H1 (cell line): ENCODE measurements around the gene GPR162. TPM values are rescaled to one million over a fixed set of nuclear protein-coding genes. Genes with fewer than 3 reads are reported as not detected.

Experiments
- CTCF ChIA-PET: fragments of 300-600 bp; sonication (Branson Sonifier 250); formaldehyde crosslinking; loops from one replicate; lab custom pipeline; 2021; ENCODE audit not compliant: partially characterized antibody; lab: Charles Lee
- POLR2A ChIA-PET: fragments of 300-600 bp; sonication (Branson Sonifier 250); formaldehyde crosslinking; loops from one replicate; lab custom pipeline; 2021; ENCODE audit warnings: inconsistent platforms; ENCODE audit not compliant: partially characterized antibody; lab: Charles Lee
- DNase-seq, 2 experiments: peaks; one replicate each; pipeline versions ENCODE4 v3.0.0 to v3.0.0-alpha.2; 2010 to 2022; ENCODE audit warnings: low spot score in 2 of 2, low read depth in 1 of 2, mixed read lengths in 1 of 2
- FAIRE-seq: peaks from 2 replicates; lab custom pipeline; 2011; peaks lifted over from hg19 to GRCh38; lab: Jason Lieb, UNC
- H2AFZ ChIP-seq: 2 replicates; pipeline ENCODE4 v1.8.1; 2012; ENCODE audit warnings: low read length, inconsistent platforms
- H2AK5ac ChIP-seq: 2 replicates; pipeline ENCODE4 v1.6.1; 2013; ENCODE audit warnings: low read depth, low read length
- H2BK120ac ChIP-seq: replicated peaks from 2 replicates; pipeline ENCODE3; 2013; ENCODE audit warnings: low read depth, low read length, inconsistent platforms
- H2BK12ac ChIP-seq: 2 replicates; pipeline ENCODE4 v1.6.1; 2013; ENCODE audit warnings: low read depth, low read length
- H2BK15ac ChIP-seq: 2 replicates; pipeline ENCODE4 v1.6.1; 2013; ENCODE audit warnings: low read length
- H2BK20ac ChIP-seq: 2 replicates; pipeline ENCODE4 v1.6.1; 2013; ENCODE audit warnings: low read length
- H2BK5ac ChIP-seq: 2 replicates; pipeline ENCODE4 v1.6.1; 2013; ENCODE audit warnings: low read depth, low read length
- H3K14ac ChIP-seq: 2 replicates; pipeline ENCODE4 v1.6.1; 2013; ENCODE audit warnings: inconsistent platforms; ENCODE audit not compliant: insufficient read length
- H3K18ac ChIP-seq: 2 replicates; pipeline ENCODE4 v1.6.1; 2013; ENCODE audit warnings: low read length; ENCODE audit errors: extremely low read depth
- H3K23ac ChIP-seq: 2 replicates; pipeline ENCODE4 v1.6.1; 2013; ENCODE audit warnings: inconsistent platforms; ENCODE audit not compliant: insufficient read length
- H3K23me2 ChIP-seq: 2 replicates; pipeline ENCODE4 v1.6.1; 2013; ENCODE audit warnings: low read depth, low read length
- H3K27ac ChIP-seq: 2 replicates; pipeline ENCODE4 v1.6.1; 2011; ENCODE audit warnings: low read depth, low read length, inconsistent platforms
- H3K27me3 ChIP-seq, 4 experiments: replicated peaks in 1 of 4; 1 replicate in 1 of 4; 2 replicates in 3 of 4; pipeline versions ENCODE4 v1.6.1 to v1.8.1; 2011 to 2013; ENCODE audit warnings: low read length in 3 of 4, mild to moderate bottlenecking in 3 of 4, inconsistent platforms in 2 of 4, mixed read lengths in 2 of 4, moderate library complexity in 1 of 4; ENCODE audit not compliant: control insufficient read depth in 3 of 4, insufficient read depth in 3 of 4; ENCODE audit errors: extremely low read depth in 1 of 4
- H3K36me3 ChIP-seq, 4 experiments: 2 replicates each; pipeline versions ENCODE4 v1.6.1 to v1.8.1; 2011 to 2013; ENCODE audit warnings: mild to moderate bottlenecking in 4 of 4, low read length in 3 of 4, moderate library complexity in 2 of 4, control low read depth in 1 of 4, inconsistent platforms in 1 of 4; ENCODE audit not compliant: insufficient read depth in 4 of 4, control insufficient read depth in 2 of 4
- H3K4ac ChIP-seq: replicated peaks from 2 replicates; pipeline ENCODE3; 2013; ENCODE audit warnings: low read length, low read depth, mixed read lengths, inconsistent platforms; ENCODE audit not compliant: insufficient read length
- H3K4me1 ChIP-seq, 4 experiments: replicated peaks in 1 of 4; 1 replicate in 1 of 4; 2 replicates in 3 of 4; pipeline versions ENCODE4 v1.6.1 to v1.8.1; 2011 to 2013; ENCODE audit warnings: low read length in 3 of 4, inconsistent platforms in 2 of 4, mixed read lengths in 1 of 4; ENCODE audit not compliant: insufficient read depth in 4 of 4, control insufficient read depth in 3 of 4
- H3K4me2 ChIP-seq, 2 experiments: 2 replicates each; pipeline versions ENCODE4 v1.6.1 to v1.8.1; 2011 to 2013; ENCODE audit warnings: low read depth in 2 of 2, low read length in 2 of 2, control low read depth in 1 of 2, inconsistent platforms in 1 of 2, mild to moderate bottlenecking in 1 of 2; ENCODE audit not compliant: insufficient read depth in 1 of 2
- H3K4me3 ChIP-seq, 4 experiments: fragments of 200-600, 300-600 bp in 1 of 4; sonication (generic), shearing (Covaris generic), sonication (Bioruptor Twin) in 1 of 4; 2 replicates each; pipeline versions ENCODE4 v1.5.1 to v1.8.1; 2011 to 2016; ENCODE audit warnings: low read length in 4 of 4, low read depth in 3 of 4, control low read depth in 2 of 4, inconsistent platforms in 2 of 4, mild to moderate bottlenecking in 2 of 4, mixed read lengths in 1 of 4, moderate library complexity in 1 of 4; ENCODE audit not compliant: insufficient read depth in 2 of 4; ENCODE audit errors: extremely low read depth in 1 of 4
- H3K56ac ChIP-seq: replicated peaks from 2 replicates; pipeline ENCODE3; 2013; ENCODE audit warnings: low read depth, mild to moderate bottlenecking, mixed read lengths, low read length, inconsistent platforms; ENCODE audit not compliant: insufficient read length
- H3K79me1 ChIP-seq: 2 replicates; pipeline ENCODE4 v1.6.1; 2013; ENCODE audit warnings: low read depth, low read length, control low read depth
- H3K79me2 ChIP-seq, 2 experiments: 2 replicates each; pipeline versions ENCODE4 v1.6.1 to v1.8.1; 2012 to 2013; ENCODE audit warnings: low read length in 2 of 2, mild to moderate bottlenecking in 2 of 2, inconsistent platforms in 1 of 2; ENCODE audit not compliant: insufficient read depth in 2 of 2, control insufficient read depth in 1 of 2
- H3K9ac ChIP-seq, 4 experiments: replicated peaks in 1 of 4; 1 replicate in 1 of 4; 2 replicates in 3 of 4; pipeline versions ENCODE4 v1.6.1 to v1.8.1; 2011 to 2013; ENCODE audit warnings: low read depth in 3 of 4, low read length in 3 of 4, control low read depth in 2 of 4, mild to moderate bottlenecking in 2 of 4, moderate library complexity in 2 of 4, inconsistent platforms in 1 of 4; ENCODE audit errors: extremely low read depth in 1 of 4
- H3K9me3 ChIP-seq, 2 experiments: 2 replicates each; pipeline versions ENCODE4 v1.6.1 to v1.8.1; 2012 to 2013; ENCODE audit warnings: mild to moderate bottlenecking in 2 of 2, moderate library complexity in 2 of 2, control low read depth in 1 of 2, inconsistent platforms in 1 of 2, low read depth in 1 of 2, low read length in 1 of 2, mixed read lengths in 1 of 2; ENCODE audit not compliant: insufficient read depth in 2 of 2
- H4K20me1 ChIP-seq, 2 experiments: replicated peaks in 1 of 2; 2 replicates each; pipeline versions ENCODE3 to v1.8.1; 2011 to 2013; ENCODE audit warnings: inconsistent platforms in 2 of 2, low read length in 2 of 2, mild to moderate bottlenecking in 1 of 2; ENCODE audit not compliant: insufficient read depth in 2 of 2, control insufficient read depth in 1 of 2
- H4K5ac ChIP-seq: 2 replicates; pipeline ENCODE4 v1.6.1; 2013; ENCODE audit warnings: low read length, low read depth, mixed read lengths, inconsistent platforms; ENCODE audit not compliant: insufficient read length
- H4K8ac ChIP-seq: 2 replicates; pipeline ENCODE4 v1.8.0; 2013; ENCODE audit warnings: mild to moderate bottlenecking, moderate library complexity, low read length, inconsistent platforms; ENCODE audit not compliant: insufficient read depth; ENCODE audit errors: extremely low read depth
- H4K91ac ChIP-seq: replicated peaks from 2 replicates; pipeline ENCODE3; 2013; ENCODE audit warnings: low read length, mixed read lengths, inconsistent platforms; ENCODE audit not compliant: insufficient read length
- ATF3 ChIP-seq: IDR thresholded peaks from 2 replicates; pipeline ENCODE4 v1.6.1; 2011; ENCODE audit warnings: low read depth, mild to moderate bottlenecking, low read length; ENCODE audit not compliant: insufficient read depth
- FOSL1 ChIP-seq: IDR thresholded peaks from 2 replicates; pipeline ENCODE4 v1.6.1; 2011; ENCODE audit warnings: mild to moderate bottlenecking, low read depth, low read length, moderate library complexity; ENCODE audit not compliant: insufficient read depth
- HDAC6 ChIP-seq: IDR thresholded peaks from one replicate; pipeline ENCODE4 v1.7.1; 2012; ENCODE audit warnings: low read depth, mild to moderate bottlenecking, inconsistent platforms, low read length, moderate library complexity
- JUN ChIP-seq: IDR thresholded peaks from 2 replicates; pipeline ENCODE4 v1.6.1; 2011; ENCODE audit warnings: low read depth, mild to moderate bottlenecking, improper control_type of control experiment, low read length
- POU5F1 ChIP-seq: IDR thresholded peaks from 2 replicates; pipeline ENCODE4 v1.6.1; 2011; ENCODE audit warnings: low read depth, mild to moderate bottlenecking, low read length, moderate library complexity
- RAD21 ChIP-seq, 2 experiments: IDR thresholded peaks in 1 of 2; conservative IDR thresholded peaks in 1 of 2; 2 replicates each; pipeline ENCODE4 v1.6.1; 2011; ENCODE audit warnings: low read depth in 2 of 2, low read length in 2 of 2, improper control_type of control experiment in 1 of 2, inconsistent platforms in 1 of 2, mild to moderate bottlenecking in 1 of 2, moderate library complexity in 1 of 2
- SAP30 ChIP-seq: fragments of 300-600 bp; sonication (generic); IDR thresholded peaks from 2 replicates; pipeline ENCODE4 v1.7.1; 2012; ENCODE audit warnings: low read length, moderate library complexity, mild to moderate bottlenecking, inconsistent platforms; ENCODE audit not compliant: insufficient read depth, insufficient replicate concordance
- SIRT6 ChIP-seq: IDR thresholded peaks from one replicate; pipeline ENCODE4 v1.7.1; 2012; ENCODE audit warnings: low read length, inconsistent platforms
- SIX5 ChIP-seq: IDR thresholded peaks from 2 replicates; pipeline ENCODE4 v1.6.1; 2011; ENCODE audit warnings: mild to moderate bottlenecking, low read depth, low read length
- SRF ChIP-seq: IDR thresholded peaks from 2 replicates; pipeline ENCODE4 v1.6.1; 2011; ENCODE audit warnings: mild to moderate bottlenecking, low read depth, low read length, moderate library complexity
- TBP ChIP-seq: IDR thresholded peaks from 2 replicates; pipeline ENCODE4 v1.6.1; 2011; ENCODE audit warnings: low read depth, low read length, improper control_type of control experiment
- YY1 ChIP-seq: IDR thresholded peaks from 2 replicates; pipeline ENCODE4 v1.6.1; 2011; ENCODE audit warnings: low read depth, mild to moderate bottlenecking, low read length
- WGBS, 2 experiments: shearing (Covaris generic) in 1 of 2; methylation state at CpG; one replicate each; pipeline versions ENCODE4 v1.1.6 to v1.1.7; 2013 to 2015; ENCODE audit warnings: low lambda C conversion rate in 2 of 2, mixed read lengths in 2 of 2, inconsistent platforms in 1 of 2, low coverage in 1 of 2, missing lambda C conversion rate in 1 of 2; ENCODE audit not compliant: insufficient replicate concordance in 2 of 2, insufficient coverage in 1 of 2, insufficient read length in 1 of 2; ENCODE audit errors: extremely low coverage in 1 of 2, missing lambda C conversion rate in 1 of 2; 5-methylcytosine and 5-hydroxymethylcytosine counted together
- polyA plus RNA-seq, 7 experiments: library from polyadenylated mRNA; depleted of rRNA in 3 of 7; stranded (reverse) in 5 of 7; unstranded in 2 of 7; fragments of >200 nt in 5 of 7; fragments of 200-250 nt in 2 of 7; gene quantifications; 1 replicate in 5 of 7; 2 replicates in 1 of 7; 4 replicates in 1 of 7; pipeline versions ENCODE4 v1.2.1 to v1.2.3, GENCODE V29; 2011 to 2013; ENCODE audit warnings: missing spikeins in 2 of 7, mixed read lengths in 2 of 7
- total RNA-seq: library from RNA; stranded (reverse); fragmentation: NEBNext Ultra II Directional; extraction: Animal tissue kit (Norgen Biotek cat#: 25700); gene quantifications from 2 replicates; pipeline ENCODE4 v1.2.1, GENCODE V29; 2021

Gene GPR162
- total and polyA plus RNA-seq, 2 of the 8 experiments (the other 6 are each of a cell fraction or from before 2014, with no cell fraction given), result 7.3 to 8.8 TPM

- no peak overlapping the region for H2BK120ac ChIP-seq
- H4K20me1 ChIP-seq, result peaks cover 0 to 4% of the 10 kb centered on the region in 2 experiments
- no peak overlapping the region for H2BK20ac ChIP-seq
- no peaks in the 10 kb centered on the region for H3K9me3 ChIP-seq
- peaks cover 4 to 19% (median 14%) of the 10 kb centered on the region in 4 experiments for H3K4me1 ChIP-seq
- no peak overlapping the region for H2AK5ac ChIP-seq
- peaks cover 16 to 33% (median 30%) of the 10 kb centered on the region in 4 experiments for H3K36me3 ChIP-seq
- no peak overlapping the region for H3K56ac ChIP-seq
- no peak overlapping the region for H3K23ac ChIP-seq
- no peak overlapping the region for H3K4ac ChIP-seq
- no peak overlapping the region for H3K14ac ChIP-seq
- no peak overlapping the region for H4K5ac ChIP-seq
- H2BK12ac ChIP-seq, result no peak overlapping the region
- H3K4me2 ChIP-seq, result peak overlapping the region; percentile 77 to 99; a peak in 3 of 4 replicates
- POLR2A ChIA-PET, result interaction anchor here (1.1 to 27.1 kb wide), 12 partner anchors 9 to 228 kb away, joined by 3 to 388 read pairs (median 8); partner anchors contain the start of genes CDCA3, GNB3, GPR162 and LAG3
- H2BK15ac ChIP-seq, result no peak overlapping the region
- DNase-seq, result no peak
- FAIRE-seq, result no peak
- H2BK5ac ChIP-seq, result peak overlapping the region; percentile 69; the same call in 1 of the 2 replicates
- H3K23me2 ChIP-seq, result peaks cover 10% of the 10 kb centered on the region
- no peak overlapping the region for H3K27ac ChIP-seq
- no peak overlapping the region; a peak in 1 of 7 replicates for H3K9ac ChIP-seq
- H4K91ac ChIP-seq, result no peak overlapping the region
- no peak overlapping the region for H3K18ac ChIP-seq
- CTCF ChIA-PET, result interaction anchor here (1.2 to 23.7 kb wide), 5 partner anchors 11 to 222 kb away, joined by 3 to 532 read pairs (median 292); partner anchors contain the start of genes CD4, CDCA3, GNB3 and LAG3
- H3K79me2 ChIP-seq, result peaks cover 0 to 9% of the 10 kb centered on the region in 2 experiments; a peak in 1 of 4 replicates
- peak overlapping the region in 1 of 4 experiments; percentile 89; a peak in 1 of 8 replicates for H3K4me3 ChIP-seq
- 88% methylated on average over 9 of the region's 11 CpGs; no CpG with 5 or more reads in 1 of the 2 experiments for WGBS, 2 experiments
- peaks cover 4% of the 10 kb centered on the region for H3K79me1 ChIP-seq
- H4K8ac ChIP-seq, result 0 out of 2 replicates have a peak overlapping the region, but pooled peaks have one; percentile 32
- H2AFZ ChIP-seq, result no peak overlapping the region
- H3K27me3 ChIP-seq, result no peaks in the 10 kb centered on the region; a peak in 2 of 7 replicates
- TF ChIP-seq RAD21 (IDR thresholded peaks at IDR 0.05 in 1 of 2, conservative IDR thresholded peaks at IDR 0.05 in 1 of 2; ENCODE audit: low read depth in 2 of 2, low read length in 2 of 2) (no peak), YY1 (no peak), SIRT6 (no peak), SIX5 (no peak), ATF3 (no peak), SAP30 (no peak), HDAC6 (no peak), SRF (no peak), FOSL1 (no peak), TBP (no peak), POU5F1 (no peak), JUN (no peak)
Observed at GRCh38 chr12:6830286-6830890, 8.8 kb downstream of the GPR162 start.
